HL-60 (cell line): ENCODE results near the gene TMEM120B.

Experiments
- DNase-seq, 2 experiments: peaks; one replicate each; pipeline ENCODE4 v3.0.0-alpha.2; 2010 to 2020; ENCODE audit warnings: low read depth in 1 of 2, low spot score in 1 of 2
- H3K27ac ChIP-seq: fragments of 250-450 bp; sonication (Bioruptor Pico); replicated peaks from 2 replicates; pipeline ENCODE4 v1.5.1; 2020; ENCODE audit warnings: mild to moderate bottlenecking, moderate library complexity
- H3K27me3 ChIP-seq: fragments of 250-450 bp; sonication (Bioruptor Pico); 2 replicates; pipeline ENCODE4 v1.5.1; 2021; ENCODE audit warnings: mild to moderate bottlenecking, moderate library complexity; ENCODE audit not compliant: insufficient read depth, poor library complexity, severe bottlenecking
- H3K4me3 ChIP-seq: replicated peaks from 2 replicates; pipeline ENCODE4 v1.5.1; 2011; ENCODE audit warnings: mild to moderate bottlenecking, control low read depth, low read length; ENCODE audit not compliant: insufficient read depth
- CTCF ChIP-seq: IDR thresholded peaks from one replicate; pipeline ENCODE4 v1.5.1; 2011; ENCODE audit warnings: low read length, control low read depth, inconsistent platforms; ENCODE audit not compliant: insufficient read depth
- GABPA ChIP-seq: IDR thresholded peaks from 2 replicates; pipeline ENCODE4 v1.6.1; 2012; ENCODE audit warnings: low read depth
- POLR2AphosphoS5 ChIP-seq: IDR thresholded peaks from 2 replicates; pipeline ENCODE4 v1.6.1; 2012; ENCODE audit warnings: low read depth
- REST ChIP-seq: IDR thresholded peaks from 2 replicates; pipeline ENCODE4 v1.6.1; 2012; ENCODE audit warnings: low read depth; ENCODE audit not compliant: insufficient replicate concordance
- SPI1 ChIP-seq: IDR thresholded peaks from 2 replicates; pipeline ENCODE4 v1.6.1; 2012; ENCODE audit warnings: low read depth, mild to moderate bottlenecking, borderline replicate concordance

The TMEM120B gene

DNA sequence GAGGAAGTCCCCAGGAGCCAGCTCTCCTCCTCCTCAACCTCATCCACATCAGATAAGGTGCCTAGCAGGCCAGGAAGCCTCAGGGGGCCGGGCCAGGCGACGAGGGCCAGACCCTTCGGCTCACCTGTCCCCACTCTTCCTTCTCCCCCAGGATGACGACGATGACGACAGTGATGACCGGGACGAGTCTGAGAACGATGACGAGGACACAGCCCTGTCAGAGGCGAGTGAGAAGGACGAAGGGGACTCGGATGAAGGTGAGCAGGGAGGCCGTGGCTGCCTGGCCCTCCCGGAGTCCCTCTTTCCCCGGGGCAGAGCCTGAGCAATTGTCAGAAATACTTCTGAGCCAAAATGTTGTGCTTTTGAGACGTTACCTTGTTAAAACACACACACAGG, 105.1 kb downstream of the TMEM120B start:
- no peak for DNase-seq
- no peak for TF ChIP-seq POLR2AphosphoS5
- TF ChIP-seq GABPA = no peak
- no peak for TF ChIP-seq SPI1
- no peak for TF ChIP-seq REST
- TF ChIP-seq CTCF = no peak
- no peaks in the 10 kb centered on the region for H3K27me3 ChIP-seq
- no peak overlapping the region for H3K27ac ChIP-seq
- no peak overlapping the region for H3K4me3 ChIP-seq

DNA sequence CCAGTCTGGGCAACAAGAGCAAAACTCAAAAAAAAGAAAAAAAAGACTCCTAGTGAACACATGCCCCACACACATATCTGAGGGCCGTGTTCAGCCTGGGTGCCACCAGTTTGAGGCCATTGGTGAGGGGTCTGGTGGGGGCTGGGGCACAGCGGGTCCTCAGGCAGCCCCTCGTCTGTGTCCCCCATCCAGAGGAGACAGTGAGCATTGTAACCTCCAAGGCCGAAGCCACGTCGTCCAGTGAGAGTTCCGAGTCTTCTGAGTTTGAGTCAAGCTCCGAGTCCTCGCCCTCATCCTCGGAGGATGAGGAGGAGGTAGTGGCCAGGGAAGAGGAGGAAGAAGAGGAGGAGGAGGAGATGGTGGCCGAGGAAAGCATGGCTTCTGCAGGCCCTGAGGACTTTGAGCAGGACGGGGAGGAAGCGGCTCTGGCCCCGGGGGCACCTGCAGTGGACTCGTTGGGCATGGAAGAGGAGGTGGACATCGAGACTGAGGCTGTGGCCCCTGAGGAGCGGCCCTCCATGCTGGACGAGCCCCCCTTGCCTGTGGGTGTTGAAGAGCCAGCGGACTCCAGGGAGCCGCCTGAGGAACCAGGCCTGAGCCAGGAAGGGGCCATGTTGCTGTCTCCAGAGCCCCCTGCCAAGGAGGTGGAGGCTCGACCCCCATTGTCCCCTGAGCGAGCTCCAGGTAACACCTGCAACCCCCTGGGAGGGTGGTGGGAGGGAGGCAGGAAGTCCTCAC, 106.8 kb downstream of the TMEM120B start:
- no peak for TF ChIP-seq REST
- TF ChIP-seq GABPA = no peak
- TF ChIP-seq SPI1 = no peak
- no peak for TF ChIP-seq POLR2AphosphoS5
- TF ChIP-seq CTCF = no peak
- no peak overlapping the region for H3K27ac ChIP-seq
- H3K4me3 ChIP-seq = no peak overlapping the region
- DNase-seq = no peak
- no peaks in the 10 kb centered on the region for H3K27me3 ChIP-seq

DNA sequence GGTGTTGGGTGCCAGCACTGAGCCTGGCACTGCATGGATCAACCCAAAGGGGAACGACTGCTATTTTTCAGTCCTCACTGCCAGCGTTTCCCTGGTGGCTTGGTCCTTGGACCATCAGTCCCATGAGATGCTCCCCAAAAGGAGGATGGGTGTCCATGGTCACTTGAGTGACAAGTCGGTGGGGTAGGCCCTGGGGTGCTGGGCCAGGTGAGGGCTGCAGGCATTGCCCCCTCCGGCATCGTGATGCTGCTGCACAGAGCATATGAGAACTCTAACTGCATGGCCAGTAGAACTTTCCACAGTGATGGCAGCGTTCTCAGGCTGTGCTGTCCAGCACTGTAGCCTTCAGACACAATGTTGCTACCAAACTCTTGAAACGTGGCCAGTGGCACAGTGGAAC, 107.5 kb downstream of the TMEM120B start:
- Histone ChIP-seq H3K27me3 (no peaks in the 10 kb centered on the region), H3K27ac (no peak overlapping the region), H3K4me3 (no peak overlapping the region)
- DNase-seq = no peak
- TF ChIP-seq POLR2AphosphoS5 (no peak), GABPA (no peak), SPI1 (no peak), CTCF (no peak), REST (no peak)
